ENCODE results near the gene C14orf119. TPM values are rescaled to one million over a fixed set of nuclear protein-coding genes. Genes with fewer than 3 reads are reported as not detected.
A peak's percentile ranks its signal among the peaks of the same experiment; 100 is the strongest.

Gene C14orf119
- total RNA-seq, 1 donor from 2014 or later, result 37.5 TPM

DNA sequence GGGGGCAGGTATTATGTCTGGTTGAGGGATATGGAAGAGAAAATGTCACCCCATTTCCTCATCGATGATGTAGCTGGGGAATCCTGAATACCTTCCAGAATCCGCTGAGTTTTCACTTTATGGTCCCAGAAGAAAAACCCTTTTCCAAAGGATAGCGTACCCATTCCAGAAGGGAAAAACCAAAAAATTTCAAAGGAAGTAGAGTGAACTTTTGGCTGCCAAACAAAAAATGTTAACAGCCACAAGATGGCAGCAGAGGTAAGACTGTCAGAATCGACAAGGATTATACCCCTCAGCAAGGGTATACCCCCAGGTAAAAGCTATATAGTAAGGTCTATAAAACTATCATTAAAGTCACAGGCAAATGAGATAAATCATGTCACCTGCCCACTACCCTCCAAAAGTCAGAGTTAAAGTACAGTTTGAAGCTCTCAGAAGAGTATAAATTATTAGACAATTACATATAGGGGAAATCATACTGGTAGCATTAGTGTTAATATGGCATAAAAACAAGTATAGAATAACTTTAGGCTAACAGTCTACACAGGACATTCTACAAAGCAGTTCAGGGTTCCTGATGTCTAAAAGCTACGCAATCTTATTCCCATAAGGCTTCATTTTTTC lies 18.4 kb upstream of the C14orf119 start:
- H3K36me3 ChIP-seq, result peaks cover 36% of the 10 kb centered on the region

DNA sequence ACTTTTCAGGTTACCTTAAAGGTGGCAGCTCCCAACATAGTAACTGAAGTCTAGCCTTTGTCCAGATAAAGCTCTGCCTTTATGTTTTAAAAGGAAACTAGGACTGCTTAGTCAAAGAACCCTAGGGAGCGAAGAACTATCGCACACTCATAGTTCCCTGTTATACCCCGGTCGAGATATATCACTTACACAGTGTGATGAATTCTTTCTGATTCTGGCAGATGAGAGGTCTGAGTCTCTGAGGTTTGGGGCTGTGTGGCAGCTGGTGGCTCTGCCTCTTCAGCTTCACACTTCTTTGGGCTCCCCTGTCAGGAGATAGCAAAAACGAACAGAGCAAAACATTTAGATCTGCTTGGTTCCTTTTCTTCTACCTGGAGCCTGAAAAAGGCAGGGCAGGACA lies 17.3 kb upstream of the C14orf119 start:
- H3K36me3 ChIP-seq, result peaks cover 40% of the 10 kb centered on the region
- peaks cover 57% of the 10 kb centered on the region for H3F3A ChIP-seq (ENCODE audit: low read depth)
- Mint-ChIP-seq H3K27ac (no peak overlapping the region), H3K9me3 (no peaks in the 10 kb centered on the region), H3K27me3 (ENCODE audit: insufficient read depth, low read depth) (no peaks in the 10 kb centered on the region), H3K36me3 (peaks cover 32% of the 10 kb centered on the region), H3K4me1 (peaks cover 2% of the 10 kb centered on the region), H3K4me3 (no peak overlapping the region)
- TF ChIP-seq EZH2 (IDR thresholded peaks at IDR 0.05) (no peak), EZH2phosphoT487 (IDR thresholded peaks at IDR 0.05) (no peak)
- TF ChIP-seq, protein P1, sequence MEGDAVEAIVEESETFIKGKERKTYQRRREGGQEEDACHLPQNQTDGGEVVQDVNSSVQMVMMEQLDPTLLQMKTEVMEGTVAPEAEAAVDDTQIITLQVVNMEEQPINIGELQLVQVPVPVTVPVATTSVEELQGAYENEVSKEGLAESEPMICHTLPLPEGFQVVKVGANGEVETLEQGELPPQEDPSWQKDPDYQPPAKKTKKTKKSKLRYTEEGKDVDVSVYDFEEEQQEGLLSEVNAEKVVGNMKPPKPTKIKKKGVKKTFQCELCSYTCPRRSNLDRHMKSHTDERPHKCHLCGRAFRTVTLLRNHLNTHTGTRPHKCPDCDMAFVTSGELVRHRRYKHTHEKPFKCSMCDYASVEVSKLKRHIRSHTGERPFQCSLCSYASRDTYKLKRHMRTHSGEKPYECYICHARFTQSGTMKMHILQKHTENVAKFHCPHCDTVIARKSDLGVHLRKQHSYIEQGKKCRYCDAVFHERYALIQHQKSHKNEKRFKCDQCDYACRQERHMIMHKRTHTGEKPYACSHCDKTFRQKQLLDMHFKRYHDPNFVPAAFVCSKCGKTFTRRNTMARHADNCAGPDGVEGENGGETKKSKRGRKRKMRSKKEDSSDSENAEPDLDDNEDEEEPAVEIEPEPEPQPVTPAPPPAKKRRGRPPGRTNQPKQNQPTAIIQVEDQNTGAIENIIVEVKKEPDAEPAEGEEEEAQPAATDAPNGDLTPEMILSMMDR (IDR thresholded peaks at IDR 0.05), result no peak
- H3K9me3 ChIP-seq (ENCODE audit: low read depth), result no peaks in the 10 kb centered on the region
- H3K79me2 ChIP-seq (ENCODE audit: low read depth), result peaks cover 18% of the 10 kb centered on the region
- H3K9ac ChIP-seq, result no peak overlapping the region
- H3K27me3 ChIP-seq, result no peaks in the 10 kb centered on the region
- H4K20me1 ChIP-seq (ENCODE audit: low read depth), result peaks cover 11% of the 10 kb centered on the region
- no peak for DNase-seq (ENCODE audit: low spot score)
- H3K27ac ChIP-seq, result no peak overlapping the region
- no peaks in the 10 kb centered on the region for H3K4me1 ChIP-seq
- no peak overlapping the region for H3K4me3 ChIP-seq
- no peak overlapping the region for H3K4me2 ChIP-seq
- no peak overlapping the region for H2AFZ ChIP-seq (replicated peaks)

More for the DNA sequence above, 18.4 kb upstream of the C14orf119 start:
- Histone ChIP-seq H3K27ac (no peak overlapping the region), H2AFZ (replicated peaks) (no peak overlapping the region), H3K9ac (no peak overlapping the region), H3K4me2 (no peak overlapping the region), H3K27me3 (no peaks in the 10 kb centered on the region), H3K79me2 (ENCODE audit: low read depth) (peaks cover 17% of the 10 kb centered on the region), H3K4me1 (peaks cover 10% of the 10 kb centered on the region), H3F3A (ENCODE audit: low read depth) (peaks cover 68% of the 10 kb centered on the region), H3K9me3 (ENCODE audit: low read depth) (no peaks in the 10 kb centered on the region), H4K20me1 (ENCODE audit: low read depth) (peaks cover 17% of the 10 kb centered on the region), H3K4me3 (no peak overlapping the region)
- DNase-seq (ENCODE audit: low spot score), result peak; percentile 52
- no peak for TF ChIP-seq EZH2phosphoT487 (IDR thresholded peaks at IDR 0.05)
- TF ChIP-seq, protein P1 (IDR thresholded peaks at IDR 0.05), result peak; percentile 70
- Mint-ChIP-seq H3K27ac (no peak overlapping the region), H3K27me3 (ENCODE audit: insufficient read depth, low read depth) (peaks cover 1% of the 10 kb centered on the region), H3K4me3 (no peak overlapping the region), H3K4me1 (peaks cover 12% of the 10 kb centered on the region), H3K9me3 (no peaks in the 10 kb centered on the region), H3K36me3 (peaks cover 37% of the 10 kb centered on the region)

DNA sequence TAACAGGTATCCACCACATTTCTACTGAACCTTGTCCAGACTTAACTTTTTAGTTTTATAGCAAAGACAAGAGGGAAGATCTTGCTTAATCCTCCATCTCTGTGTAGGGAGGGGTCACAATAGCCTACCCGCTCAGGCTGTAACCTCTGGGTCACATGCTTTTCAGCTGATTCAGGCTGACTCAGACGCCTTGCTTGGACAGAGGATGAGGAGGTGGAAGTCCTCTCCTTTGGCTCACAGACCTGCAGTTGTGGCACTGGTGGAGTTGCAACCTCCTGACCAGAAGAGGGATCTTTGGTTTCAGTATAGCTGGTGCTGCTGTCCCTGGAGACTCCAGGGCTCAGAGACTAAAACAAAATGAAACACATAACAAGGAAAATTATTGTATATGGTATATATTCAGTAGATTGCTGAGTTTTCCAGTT lies 16.6 kb upstream of the C14orf119 start:
- H3K36me3 ChIP-seq, result peaks cover 45% of the 10 kb centered on the region
- no peaks in the 10 kb centered on the region for H3K4me1 ChIP-seq
- H3K79me2 ChIP-seq (ENCODE audit: low read depth), result peaks cover 23% of the 10 kb centered on the region
- H3K4me3 Mint-ChIP-seq, result no peak overlapping the region
- H3K9ac ChIP-seq, result no peak overlapping the region
- no peak overlapping the region for H2AFZ ChIP-seq (replicated peaks)
- no peak overlapping the region for H3K27ac ChIP-seq
- peaks cover 54% of the 10 kb centered on the region for H3F3A ChIP-seq (ENCODE audit: low read depth)
- H3K9me3 Mint-ChIP-seq, result no peaks in the 10 kb centered on the region
- no peaks in the 10 kb centered on the region for H3K27me3 Mint-ChIP-seq (ENCODE audit: insufficient read depth, low read depth)
- DNase-seq (ENCODE audit: low spot score), result no peak
- H4K20me1 ChIP-seq (ENCODE audit: low read depth), result peaks cover 11% of the 10 kb centered on the region
- H3K4me2 ChIP-seq, result no peak overlapping the region
- H3K27me3 ChIP-seq, result no peaks in the 10 kb centered on the region
- peaks cover 32% of the 10 kb centered on the region for H3K36me3 Mint-ChIP-seq
- H3K27ac Mint-ChIP-seq, result no peak overlapping the region
- no peak overlapping the region for H3K4me3 ChIP-seq
- H3K9me3 ChIP-seq (ENCODE audit: low read depth), result no peaks in the 10 kb centered on the region
- no peaks in the 10 kb centered on the region for H3K4me1 Mint-ChIP-seq
- TF ChIP-seq, protein P1 (IDR thresholded peaks at IDR 0.05), result no peak
- TF ChIP-seq EZH2 (IDR thresholded peaks at IDR 0.05) (no peak), EZH2phosphoT487 (IDR thresholded peaks at IDR 0.05) (no peak)

Measured in neural progenitor cell (in vitro differentiated cells).